H9 (cell line): ENCODE results near the gene GPR150. TPM values are rescaled to one million over a fixed set of nuclear protein-coding genes. Genes with fewer than 3 reads are reported as not detected.

Source experiments
- DNase-seq: peaks from one replicate; pipeline ENCODE4 v3.0.0-alpha.2; 2017
- H2AFZ ChIP-seq: one replicate; pipeline ENCODE4 v1.6.1; 2013; ENCODE audit warnings: mild to moderate bottlenecking, low read length, control low read depth, moderate library complexity
- H2AK5ac ChIP-seq: 2 replicates; pipeline ENCODE4 v1.6.1; 2013; ENCODE audit warnings: low read length, control low read depth, mixed read lengths; ENCODE audit not compliant: insufficient read length
- H2BK120ac ChIP-seq: one replicate; pipeline ENCODE4 v1.6.1; 2013; ENCODE audit warnings: low read depth, mild to moderate bottlenecking, low read length, control low read depth, inconsistent platforms; ENCODE audit not compliant: poor library complexity, severe bottlenecking
- H2BK12ac ChIP-seq: 2 replicates; pipeline ENCODE4 v1.6.1; 2013; ENCODE audit warnings: low read length, control low read depth, mixed read lengths, low read depth; ENCODE audit not compliant: insufficient read length
- H2BK15ac ChIP-seq: 2 replicates; pipeline ENCODE4 v1.6.1; 2013; ENCODE audit warnings: low read depth, low read length, control low read depth
- H2BK20ac ChIP-seq: one replicate; pipeline ENCODE4 v1.6.1; 2013; ENCODE audit warnings: low read depth, mild to moderate bottlenecking, low read length, control low read depth, inconsistent platforms; ENCODE audit not compliant: poor library complexity, severe bottlenecking
- H2BK5ac ChIP-seq: 2 replicates; pipeline ENCODE4 v1.6.1; 2013; ENCODE audit warnings: low read length, control low read depth, mixed read lengths; ENCODE audit not compliant: insufficient read length
- H3K14ac ChIP-seq: 2 replicates; pipeline ENCODE4 v1.6.1; 2013; ENCODE audit warnings: low read length, control low read depth; ENCODE audit not compliant: insufficient read depth
- H3K18ac ChIP-seq: 2 replicates; pipeline ENCODE4 v1.6.1; 2013; ENCODE audit warnings: low read depth, mild to moderate bottlenecking, mixed read lengths, low read length, control low read depth; ENCODE audit not compliant: insufficient read length
- H3K23ac ChIP-seq: 2 replicates; pipeline ENCODE4 v1.6.1; 2013; ENCODE audit warnings: low read length, control low read depth, mixed read lengths, low read depth; ENCODE audit not compliant: insufficient read length
- H3K23me2 ChIP-seq: 2 replicates; pipeline ENCODE4 v1.6.1; 2013; ENCODE audit warnings: low read depth, mild to moderate bottlenecking, mixed read lengths, low read length, control low read depth; ENCODE audit not compliant: insufficient read length, poor library complexity, severe bottlenecking
- H3K27ac ChIP-seq: 2 replicates; pipeline ENCODE4 v1.5.1; 2013; ENCODE audit warnings: low read length, control low read depth, mixed read lengths, low read depth; ENCODE audit not compliant: insufficient read length
- H3K27me3 ChIP-seq: 2 replicates; pipeline ENCODE4 v1.6.1; 2013; ENCODE audit warnings: low read length, control low read depth, inconsistent platforms; ENCODE audit not compliant: insufficient read depth
- H3K4ac ChIP-seq: 2 replicates; pipeline ENCODE4 v1.6.1; 2013; ENCODE audit warnings: low read depth, mild to moderate bottlenecking, control low read depth, inconsistent platforms, low read length, moderate library complexity
- H3K4me1 ChIP-seq: 2 replicates; pipeline ENCODE4 v1.6.1; 2013; ENCODE audit warnings: low read length, control low read depth, inconsistent platforms; ENCODE audit not compliant: insufficient read depth
- H3K4me2 ChIP-seq: 2 replicates; pipeline ENCODE4 v1.6.1; 2013; ENCODE audit warnings: low read length, control low read depth, mixed read lengths; ENCODE audit not compliant: insufficient read length, insufficient read depth
- H3K56ac ChIP-seq: 2 replicates; pipeline ENCODE4 v1.6.1; 2013; ENCODE audit warnings: low read depth, mild to moderate bottlenecking, mixed read lengths, low read length, control low read depth; ENCODE audit not compliant: insufficient read length
- H3K79me1 ChIP-seq: 2 replicates; pipeline ENCODE4 v1.6.1; 2013; ENCODE audit warnings: low read depth, mild to moderate bottlenecking, moderate library complexity, low read length, control low read depth, inconsistent platforms; ENCODE audit not compliant: insufficient read depth, poor library complexity, severe bottlenecking
- H3K79me2 ChIP-seq: 2 replicates; pipeline ENCODE4 v1.6.1; 2013; ENCODE audit warnings: low read length, control low read depth, inconsistent platforms; ENCODE audit not compliant: insufficient read depth
- H3K9ac ChIP-seq: 2 replicates; pipeline ENCODE4 v1.6.1; 2013; ENCODE audit warnings: low read length, control low read depth, mixed read lengths; ENCODE audit not compliant: insufficient read length; ENCODE audit errors: extremely low read depth
- H3K9me3 ChIP-seq: one replicate; pipeline ENCODE4 v1.6.1; 2013; ENCODE audit warnings: low read depth, low read length, inconsistent platforms; ENCODE audit not compliant: control insufficient read depth
- H3T11ph ChIP-seq: one replicate; pipeline ENCODE4 v1.6.1; 2013; ENCODE audit warnings: mild to moderate bottlenecking, low read length, control low read depth, inconsistent platforms
- H4K20me1 ChIP-seq: one replicate; pipeline ENCODE4 v1.6.1; 2013; ENCODE audit not compliant: control insufficient read depth, insufficient read length, insufficient read depth
- H4K5ac ChIP-seq: 2 replicates; pipeline ENCODE4 v1.6.1; 2013; ENCODE audit warnings: low read depth, mild to moderate bottlenecking, mixed read lengths, low read length, control low read depth; ENCODE audit not compliant: insufficient read length
- H4K8ac ChIP-seq: replicated peaks from 2 replicates; pipeline ENCODE4 v1.6.1; 2013; ENCODE audit warnings: low read length, control low read depth, mixed read lengths, low read depth; ENCODE audit not compliant: insufficient read length
- H4K91ac ChIP-seq: 2 replicates; pipeline ENCODE4 v1.6.1; 2013; ENCODE audit warnings: low read depth, mild to moderate bottlenecking, moderate library complexity, mixed read lengths, low read length, control low read depth; ENCODE audit not compliant: insufficient read length
- H3K27ac Mint-ChIP-seq, 3 experiments: 2 replicates in 2 of 3; 3 replicates in 1 of 3; pipeline ENCODE4 v1.8.0; 2020 to 2021; ENCODE audit warnings: mixed read lengths in 3 of 3, mild to moderate bottlenecking in 1 of 3, moderate library complexity in 1 of 3
- H3K27me3 Mint-ChIP-seq: 2 replicates; pipeline ENCODE4 v1.8.0; 2021; ENCODE audit warnings: low read depth, mild to moderate bottlenecking, moderate library complexity, mixed read lengths
- H3K36me3 Mint-ChIP-seq, 3 experiments: 2 replicates in 2 of 3; 3 replicates in 1 of 3; pipeline ENCODE4 v1.8.0; 2020 to 2021; ENCODE audit warnings: low read depth in 3 of 3, mixed read lengths in 3 of 3; ENCODE audit not compliant: insufficient read depth in 1 of 3
- H3K4me1 Mint-ChIP-seq, 2 experiments: 2 replicates each; pipeline ENCODE4 v1.8.0; 2020; ENCODE audit warnings: mixed read lengths in 2 of 2
- H3K4me3 Mint-ChIP-seq, 2 experiments: 2 replicates in 1 of 2; 3 replicates in 1 of 2; pipeline ENCODE4 v1.8.0; 2020 to 2021; ENCODE audit warnings: mild to moderate bottlenecking in 2 of 2, mixed read lengths in 2 of 2, moderate library complexity in 1 of 2
- H3K9me3 Mint-ChIP-seq, 2 experiments: 2 replicates in 1 of 2; 3 replicates in 1 of 2; pipeline ENCODE4 v1.8.0; 2020; ENCODE audit warnings: mild to moderate bottlenecking in 2 of 2, mixed read lengths in 2 of 2, moderate library complexity in 1 of 2
- WGBS: extraction: QIAGEN DNeasy Blood & Tissue Kit; methylation state at CpG from one replicate; pipeline ENCODE4 v1.1.7; 2013; ENCODE audit warnings: missing lambda C conversion rate, low lambda C conversion rate, mixed read lengths; ENCODE audit not compliant: insufficient read length; ENCODE audit errors: extremely low coverage; 5-methylcytosine and 5-hydroxymethylcytosine counted together
- total RNA-seq: library from RNA; stranded (reverse); gene quantifications from 2 replicates; pipeline ENCODE4 v1.2.1, GENCODE V29; 2021
- TF ChIP-seq, protein P1 (sequence below): fragments of 200-600 bp; sonication (generic); conservative IDR thresholded peaks from 3 replicates; pipeline ENCODE4 v1.8.0; 2021; ENCODE audit warnings: antibody characterized with exemption, mild to moderate bottlenecking

Gene GPR150
- total RNA-seq, 1 experiment from 2014 or later, result not detected

DNA sequence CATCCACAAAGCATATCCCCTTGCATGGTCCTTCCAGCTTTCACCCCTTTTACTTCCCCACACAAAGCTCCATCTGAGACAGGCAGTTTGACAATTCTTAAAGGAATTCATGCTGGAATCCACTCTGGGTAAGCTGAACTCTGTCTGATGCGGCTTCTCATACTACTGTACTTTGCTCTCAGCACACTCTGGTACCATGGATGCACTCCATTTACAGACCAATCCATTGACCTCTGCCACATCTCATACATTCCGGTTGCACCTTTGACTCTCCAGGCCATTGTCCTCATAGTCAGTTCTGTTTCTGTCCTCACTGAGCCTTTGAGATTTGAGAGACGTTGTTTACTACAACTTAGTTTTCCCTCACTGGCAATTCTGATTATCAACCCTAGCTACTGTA lies 50.7 kb downstream of the GPR150 start:
- no peak overlapping the region for H3K18ac ChIP-seq
- H3T11ph ChIP-seq, result no peak overlapping the region
- H2AFZ ChIP-seq, result no peak overlapping the region
- H3K9ac ChIP-seq, result no peak overlapping the region
- no peak overlapping the region for H4K91ac ChIP-seq
- H3K27me3 ChIP-seq, result no peaks in the 10 kb centered on the region
- no peak overlapping the region for H3K27ac ChIP-seq
- Mint-ChIP-seq H3K4me3 (no peak overlapping the region), H3K36me3 (no peaks in the 10 kb centered on the region), H3K4me1 (peaks cover 3% of the 10 kb centered on the region in 2 experiments; a peak in 1 of 4 replicates), H3K9me3 (no peaks in the 10 kb centered on the region), H3K27ac (no peak overlapping the region), H3K27me3 (peaks cover 4% of the 10 kb centered on the region; the same call in 1 of the 2 replicates)
- H3K79me2 ChIP-seq, result no peaks in the 10 kb centered on the region
- H3K23ac ChIP-seq, result no peak overlapping the region
- no CpG with 5 or more reads among the region's 3 CpGs for WGBS
- no peak overlapping the region for H4K5ac ChIP-seq
- no peaks in the 10 kb centered on the region for H3K79me1 ChIP-seq
- H2BK20ac ChIP-seq, result no peak overlapping the region
- no peak overlapping the region for H2BK15ac ChIP-seq
- no peak overlapping the region for H2AK5ac ChIP-seq
- no peaks in the 10 kb centered on the region for H3K9me3 ChIP-seq
- H3K14ac ChIP-seq, result no peak overlapping the region
- no peak overlapping the region for H3K4ac ChIP-seq
- H3K23me2 ChIP-seq, result no peaks in the 10 kb centered on the region
- H2BK120ac ChIP-seq, result no peak overlapping the region
- no peak overlapping the region for H2BK12ac ChIP-seq
- no peaks in the 10 kb centered on the region for H3K4me1 ChIP-seq
- no peak overlapping the region for H2BK5ac ChIP-seq
- H4K20me1 ChIP-seq, result no peaks in the 10 kb centered on the region
- no peak for DNase-seq
- H4K8ac ChIP-seq, result no peak overlapping the region
- no peak overlapping the region for H3K56ac ChIP-seq
- TF ChIP-seq, protein P1, sequence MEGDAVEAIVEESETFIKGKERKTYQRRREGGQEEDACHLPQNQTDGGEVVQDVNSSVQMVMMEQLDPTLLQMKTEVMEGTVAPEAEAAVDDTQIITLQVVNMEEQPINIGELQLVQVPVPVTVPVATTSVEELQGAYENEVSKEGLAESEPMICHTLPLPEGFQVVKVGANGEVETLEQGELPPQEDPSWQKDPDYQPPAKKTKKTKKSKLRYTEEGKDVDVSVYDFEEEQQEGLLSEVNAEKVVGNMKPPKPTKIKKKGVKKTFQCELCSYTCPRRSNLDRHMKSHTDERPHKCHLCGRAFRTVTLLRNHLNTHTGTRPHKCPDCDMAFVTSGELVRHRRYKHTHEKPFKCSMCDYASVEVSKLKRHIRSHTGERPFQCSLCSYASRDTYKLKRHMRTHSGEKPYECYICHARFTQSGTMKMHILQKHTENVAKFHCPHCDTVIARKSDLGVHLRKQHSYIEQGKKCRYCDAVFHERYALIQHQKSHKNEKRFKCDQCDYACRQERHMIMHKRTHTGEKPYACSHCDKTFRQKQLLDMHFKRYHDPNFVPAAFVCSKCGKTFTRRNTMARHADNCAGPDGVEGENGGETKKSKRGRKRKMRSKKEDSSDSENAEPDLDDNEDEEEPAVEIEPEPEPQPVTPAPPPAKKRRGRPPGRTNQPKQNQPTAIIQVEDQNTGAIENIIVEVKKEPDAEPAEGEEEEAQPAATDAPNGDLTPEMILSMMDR, result no peak
- H3K4me2 ChIP-seq, result no peak overlapping the region

Other genes starting within 250 kb of the GPR150 start
- gene FAM81B, start 228.7 kb upstream of the GPR150 start, total RNA-seq, result not detected in 2 replicates
- gene SKIC3, start 65.1 kb upstream of the GPR150 start, total RNA-seq, result 64.7 and 69.3 TPM in 2 replicates
- gene ARSK, start 65.0 kb upstream of the GPR150 start, total RNA-seq, result 8.5 and 8.6 TPM in 2 replicates
- gene RFESD, start 26.7 kb downstream of the GPR150 start, total RNA-seq, result 1.7 and 2.6 TPM in 2 replicates
- not detected in 2 replicates for gene SPATA9, start 62.9 kb downstream of the GPR150 start, total RNA-seq
- gene RHOBTB3, start 111.2 kb downstream of the GPR150 start, total RNA-seq, result 6.6 and 6.8 TPM in 2 replicates
- 13.7 and 13.8 TPM in 2 replicates for gene GLRX, start 202.6 kb downstream of the GPR150 start, total RNA-seq